ENCODE data around the gene SGSM2.
A peak's percentile ranks its signal among the peaks of the same experiment; 100 is the strongest.

Gene SGSM2

GRCh38 chr17:2416010-2416734, 78.9 kb downstream of the SGSM2 start:
- DNase-seq (ENCODE audit: extremely low read depth in 1 of 2, low read depth in 1 of 2), result peak; percentile 58 to 75

DNA sequence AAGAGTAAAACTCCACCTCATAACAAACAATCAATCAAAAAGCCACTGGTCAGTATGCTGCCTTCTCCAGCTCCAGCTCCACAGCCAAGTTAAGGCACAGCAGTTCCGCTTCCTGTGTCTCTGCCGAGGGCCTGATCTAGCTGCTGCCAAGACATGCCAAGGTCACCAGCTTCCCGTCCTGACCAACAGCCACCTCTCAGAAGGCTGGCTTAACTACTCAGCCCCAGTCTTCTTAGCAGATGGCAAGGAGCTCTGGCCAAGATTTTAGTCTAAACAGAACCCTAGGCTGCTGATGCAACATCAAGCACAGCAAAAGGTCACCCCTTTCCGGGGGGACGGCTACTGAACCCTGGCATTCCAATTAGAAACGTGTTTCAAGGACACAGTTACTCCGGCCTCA, 81.3 kb downstream of the SGSM2 start:
- no peak for DNase-seq (ENCODE audit: extremely low read depth in 1 of 2, low read depth in 1 of 2)

GRCh38 chr17:2419486-2419885, 82.2 kb downstream of the SGSM2 start:
- no peak for DNase-seq (ENCODE audit: extremely low read depth in 1 of 2, low read depth in 1 of 2)

- no peak for DNase-seq (ENCODE audit: extremely low read depth in 1 of 2, low read depth in 1 of 2)
Measured at GRCh38 chr17:2420176-2420575, 82.9 kb downstream of the SGSM2 start.

DNA sequence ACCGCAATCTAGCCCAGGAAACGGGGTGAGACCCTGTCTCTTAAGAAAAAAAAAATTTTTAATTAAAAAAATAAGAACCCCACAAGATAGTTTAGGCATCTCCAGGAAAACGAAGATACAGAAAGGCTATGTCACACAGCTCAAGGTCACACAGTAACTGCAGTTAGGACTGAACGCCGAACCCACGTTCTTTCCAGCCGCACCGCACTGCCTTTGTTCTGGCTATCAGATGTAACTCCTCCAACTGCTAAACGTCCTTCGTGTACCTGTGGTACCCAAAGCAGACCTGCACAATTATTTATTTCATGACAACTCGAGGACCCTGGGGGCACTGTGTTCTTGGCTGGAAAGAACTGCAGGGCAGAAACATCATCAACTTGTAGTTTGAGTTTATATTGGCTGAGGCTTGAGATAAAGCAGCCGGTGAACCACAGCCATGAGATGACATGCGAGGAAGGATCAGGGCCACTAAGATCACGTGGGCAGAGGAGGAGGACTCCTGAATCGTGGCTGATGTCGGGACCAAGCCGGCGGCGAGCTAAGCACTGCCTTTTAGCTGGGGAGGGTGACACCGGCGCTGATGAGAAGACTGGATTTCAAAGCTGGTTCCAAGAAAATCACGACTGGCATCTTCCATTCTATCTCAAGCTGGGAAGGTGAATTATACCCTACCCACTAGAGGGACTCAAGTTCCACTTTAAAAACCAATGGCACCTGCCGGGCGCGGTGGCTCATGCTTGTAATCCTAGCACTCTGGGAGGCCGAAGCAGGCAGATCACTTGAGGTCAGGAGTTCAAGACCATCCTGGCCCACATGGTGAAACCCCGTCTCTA, 84.2 kb downstream of the SGSM2 start:
- no peak for DNase-seq (ENCODE audit: extremely low read depth in 1 of 2, low read depth in 1 of 2)

GRCh38 chr17:2423271-2423670, 86.0 kb downstream of the SGSM2 start:
- DNase-seq (ENCODE audit: extremely low read depth in 1 of 2, low read depth in 1 of 2), result no peak

DNA sequence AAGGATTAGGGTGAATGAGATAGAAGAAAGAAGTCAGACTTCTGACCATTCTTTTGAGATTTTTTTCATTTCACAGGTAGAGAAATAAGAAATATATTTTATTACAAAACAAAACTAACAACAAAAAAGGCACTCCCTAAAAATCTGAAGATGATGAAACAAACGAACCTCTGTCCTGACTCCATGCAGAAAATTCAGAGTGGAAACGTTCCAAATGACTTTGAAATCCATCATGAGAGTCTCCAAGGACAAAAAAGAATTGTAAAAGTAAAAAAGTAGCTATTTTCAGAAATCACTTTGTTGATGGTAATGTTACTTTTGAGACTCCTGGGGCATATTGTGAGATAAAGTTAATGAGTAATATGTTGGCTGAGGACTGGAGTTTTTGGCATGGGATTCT, 89.9 kb downstream of the SGSM2 start:
- DNase-seq (ENCODE audit: extremely low read depth in 1 of 2, low read depth in 1 of 2), result no peak

GRCh38 chr17:2427910-2428309, 90.6 kb downstream of the SGSM2 start:
- DNase-seq (ENCODE audit: extremely low read depth in 1 of 2, low read depth in 1 of 2), result no peak

Data from activated CD8-positive, alpha-beta memory T cell treated with anti-CD3 and anti-CD28 coated beads for 1 hour (primary cell).